HL-60 (cell line): ENCODE measurements around the gene TMEM151A.

ENCODE experiments used
- DNase-seq, 2 experiments: peaks; one replicate each; pipeline ENCODE4 v3.0.0-alpha.2; 2010 to 2020; ENCODE audit warnings: low read depth in 1 of 2, low spot score in 1 of 2
- H3K27ac ChIP-seq: fragments of 250-450 bp; sonication (Bioruptor Pico); replicated peaks from 2 replicates; pipeline ENCODE4 v1.5.1; 2020; ENCODE audit warnings: mild to moderate bottlenecking, moderate library complexity
- H3K27me3 ChIP-seq: fragments of 250-450 bp; sonication (Bioruptor Pico); 2 replicates; pipeline ENCODE4 v1.5.1; 2021; ENCODE audit warnings: mild to moderate bottlenecking, moderate library complexity; ENCODE audit not compliant: insufficient read depth, poor library complexity, severe bottlenecking
- H3K4me3 ChIP-seq: replicated peaks from 2 replicates; pipeline ENCODE4 v1.5.1; 2011; ENCODE audit warnings: mild to moderate bottlenecking, control low read depth, low read length; ENCODE audit not compliant: insufficient read depth
- GABPA ChIP-seq: IDR thresholded peaks from 2 replicates; pipeline ENCODE4 v1.6.1; 2012; ENCODE audit warnings: low read depth
- POLR2AphosphoS5 ChIP-seq: IDR thresholded peaks from 2 replicates; pipeline ENCODE4 v1.6.1; 2012; ENCODE audit warnings: low read depth
- REST ChIP-seq: IDR thresholded peaks from 2 replicates; pipeline ENCODE4 v1.6.1; 2012; ENCODE audit warnings: low read depth; ENCODE audit not compliant: insufficient replicate concordance
- SPI1 ChIP-seq: IDR thresholded peaks from 2 replicates; pipeline ENCODE4 v1.6.1; 2012; ENCODE audit warnings: low read depth, mild to moderate bottlenecking, borderline replicate concordance
- TF ChIP-seq, protein P1 (sequence below): IDR thresholded peaks from one replicate; pipeline ENCODE4 v1.5.1; 2011; ENCODE audit warnings: low read length, control low read depth, inconsistent platforms; ENCODE audit not compliant: insufficient read depth

TMEM151A gene

GRCh38 chr11:66266378-66267038 lies 25.2 kb upstream of the TMEM151A start:
- Histone ChIP-seq H3K27ac (no peak overlapping the region; the same call in 1 of the 2 replicates), H3K4me3 (no peak overlapping the region), H3K27me3 (no peaks in the 10 kb centered on the region)
- TF ChIP-seq POLR2AphosphoS5 (no peak), SPI1 (no peak), REST (no peak), GABPA (no peak)
- TF ChIP-seq, protein P1, sequence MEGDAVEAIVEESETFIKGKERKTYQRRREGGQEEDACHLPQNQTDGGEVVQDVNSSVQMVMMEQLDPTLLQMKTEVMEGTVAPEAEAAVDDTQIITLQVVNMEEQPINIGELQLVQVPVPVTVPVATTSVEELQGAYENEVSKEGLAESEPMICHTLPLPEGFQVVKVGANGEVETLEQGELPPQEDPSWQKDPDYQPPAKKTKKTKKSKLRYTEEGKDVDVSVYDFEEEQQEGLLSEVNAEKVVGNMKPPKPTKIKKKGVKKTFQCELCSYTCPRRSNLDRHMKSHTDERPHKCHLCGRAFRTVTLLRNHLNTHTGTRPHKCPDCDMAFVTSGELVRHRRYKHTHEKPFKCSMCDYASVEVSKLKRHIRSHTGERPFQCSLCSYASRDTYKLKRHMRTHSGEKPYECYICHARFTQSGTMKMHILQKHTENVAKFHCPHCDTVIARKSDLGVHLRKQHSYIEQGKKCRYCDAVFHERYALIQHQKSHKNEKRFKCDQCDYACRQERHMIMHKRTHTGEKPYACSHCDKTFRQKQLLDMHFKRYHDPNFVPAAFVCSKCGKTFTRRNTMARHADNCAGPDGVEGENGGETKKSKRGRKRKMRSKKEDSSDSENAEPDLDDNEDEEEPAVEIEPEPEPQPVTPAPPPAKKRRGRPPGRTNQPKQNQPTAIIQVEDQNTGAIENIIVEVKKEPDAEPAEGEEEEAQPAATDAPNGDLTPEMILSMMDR, result no peak
- no peak for DNase-seq

DNA sequence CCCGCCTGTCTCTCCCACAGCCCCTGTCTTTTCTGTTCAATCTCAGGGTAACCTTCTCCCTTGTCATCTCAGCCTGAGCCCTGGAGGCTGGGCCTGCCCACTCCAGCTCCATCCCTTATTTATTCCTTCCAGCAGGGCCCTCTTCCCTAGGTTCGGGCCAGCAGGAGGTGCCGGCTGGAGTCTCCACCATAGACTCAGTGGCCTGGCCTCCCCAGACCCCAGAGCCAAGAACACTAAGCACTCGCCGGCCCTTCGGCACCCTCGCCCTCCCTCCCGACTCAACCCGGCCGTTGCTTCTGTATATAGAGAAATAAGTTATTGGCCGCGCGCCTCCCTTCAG lies 24.7 kb upstream of the TMEM151A start:
- no peaks in the 10 kb centered on the region for H3K27me3 ChIP-seq
- no peak for TF ChIP-seq POLR2AphosphoS5
- TF ChIP-seq REST, result no peak
- no peak for TF ChIP-seq SPI1
- TF ChIP-seq, protein P1, result no peak
- TF ChIP-seq GABPA, result no peak
- H3K4me3 ChIP-seq, result peak overlapping the region; percentile 62
- H3K27ac ChIP-seq, result no peak overlapping the region; the same call in 1 of the 2 replicates
- no peak for DNase-seq

DNA sequence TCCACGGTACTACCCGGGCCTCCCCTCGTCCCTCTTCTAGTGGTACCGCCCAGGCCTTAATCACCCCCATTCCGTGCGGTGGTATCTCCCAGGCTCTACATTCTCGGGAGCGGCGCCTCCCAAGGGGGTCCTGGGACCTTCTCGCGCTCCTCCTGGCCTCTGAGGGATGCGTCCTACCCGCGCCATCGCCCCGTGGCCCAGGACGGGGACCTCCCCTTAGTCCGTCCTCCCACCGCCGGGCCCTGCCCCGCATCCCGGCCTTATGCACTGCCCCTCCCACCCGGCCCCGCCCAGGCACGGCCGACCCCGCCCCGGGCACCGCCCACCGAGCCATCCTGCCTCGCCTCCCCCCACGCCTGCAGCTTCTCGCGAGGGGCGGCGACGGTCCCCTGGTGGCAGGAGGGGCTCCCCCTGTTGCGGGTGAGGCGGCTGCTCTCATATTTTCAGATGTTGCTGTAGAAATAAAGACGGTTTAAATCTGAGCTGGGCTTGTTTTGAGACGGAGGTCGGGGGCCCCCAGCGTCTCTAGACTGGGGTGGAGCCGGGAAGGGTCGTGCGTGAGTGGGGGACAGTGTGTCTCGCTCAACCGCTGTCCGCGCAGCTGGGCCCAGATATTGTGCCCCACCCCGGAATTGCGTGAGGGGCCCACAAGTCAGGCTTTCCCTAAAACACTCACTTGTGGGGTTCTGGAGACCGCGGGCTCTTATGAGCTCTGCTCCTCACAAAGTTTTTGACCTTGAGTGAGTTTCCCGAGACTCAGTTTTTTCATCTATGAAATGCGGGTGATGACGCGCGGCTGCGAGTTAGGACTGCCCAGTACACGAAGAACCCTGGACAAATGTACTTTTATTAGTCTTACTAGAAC lies 24.1 kb upstream of the TMEM151A start:
- TF ChIP-seq GABPA, result no peak
- TF ChIP-seq REST, result no peak
- no peak for TF ChIP-seq SPI1
- TF ChIP-seq POLR2AphosphoS5, result no peak; the same call in 1 of the 2 replicates
- TF ChIP-seq, protein P1, result no peak
- Histone ChIP-seq H3K27ac (peak overlapping the region; percentile 83), H3K27me3 (no peaks in the 10 kb centered on the region), H3K4me3 (peak overlapping the region; percentile 62)
- peak in 1 of 2 experiments; percentile 74 for DNase-seq
